Posterior cingulate gyrus (tissue), 11 donors: ENCODE data around the gene SLC6A6.

Source experiments
- DNase-seq, 10 donors: peaks; one replicate each; pipeline versions ENCODE4 v3.0.0 to v3.0.0-alpha.2; 2020 to 2021; ENCODE audit warnings: mixed read lengths in 3 of 10
- intact Hi-C: fragments of 100-400 bp; cut with DNase I; formaldehyde crosslinking; loops from one replicate; pipeline ENCODE4 v1.15.1; 2023

Gene SLC6A6

GRCh38 chr3:14402304-14402811, at the start of gene SLC6A6:
Gene SLC6A6, plus strand, starts transcription at chr3:14402606. Its CDS starts 41,029 bp downstream, at chr3:14443635.
- intact Hi-C loops, result no loop called here
- DNase-seq, result peak; percentile 83 to 99 (median 92)

- intact Hi-C loops, result no loop called here
- DNase-seq, result no peak
These were observed 48.9 kb upstream of the SLC6A6 start for GRCh38 chr3:14353502-14353901.

GRCh38 chr3:14357463-14357862, 44.9 kb upstream of the SLC6A6 start:
- DNase-seq, result no peak
- intact Hi-C loops, result no loop called here

- DNase-seq, result peak in 2 of 10 donors; percentile 10 to 74
- intact Hi-C loops, result no loop called here
These were observed 43.8 kb upstream of the SLC6A6 start for GRCh38 chr3:14358426-14359211.

GRCh38 chr3:14359348-14359747, 43.1 kb upstream of the SLC6A6 start:
- no peak for DNase-seq
- intact Hi-C loops, result no loop called here

- no peak for DNase-seq
- intact Hi-C loops, result no loop called here
These were observed 42.1 kb upstream of the SLC6A6 start for GRCh38 chr3:14360123-14360881.

GRCh38 chr3:14361068-14361677, 41.2 kb upstream of the SLC6A6 start:
- intact Hi-C loops, result no loop called here
- no peak for DNase-seq

GRCh38 chr3:14362890-14363289, 39.5 kb upstream of the SLC6A6 start:
- intact Hi-C loops, result no loop called here
- DNase-seq, result no peak

GRCh38 chr3:14363379-14363778, 39.0 kb upstream of the SLC6A6 start:
- intact Hi-C loops, result no loop called here
- no peak for DNase-seq

GRCh38 chr3:14363991-14364390, 38.4 kb upstream of the SLC6A6 start:
- intact Hi-C loops, result no loop called here
- no peak for DNase-seq

- intact Hi-C loops, result no loop called here
- DNase-seq, result no peak
These were observed 37.7 kb upstream of the SLC6A6 start for GRCh38 chr3:14364580-14365292.

GRCh38 chr3:14366248-14366647, 36.2 kb upstream of the SLC6A6 start:
- intact Hi-C loops, result no loop called here
- DNase-seq, result no peak

- DNase-seq, result no peak
- intact Hi-C loops, result no loop called here
These were observed 35.2 kb upstream of the SLC6A6 start for GRCh38 chr3:14366915-14367823.

- intact Hi-C loops, result no loop called here
- DNase-seq, result no peak
These were observed 34.3 kb upstream of the SLC6A6 start for GRCh38 chr3:14368146-14368545.

- intact Hi-C loops, result no loop called here
- no peak for DNase-seq
These were observed 33.5 kb upstream of the SLC6A6 start for GRCh38 chr3:14368885-14369284.

GRCh38 chr3:14369675-14370669, 32.4 kb upstream of the SLC6A6 start:
- intact Hi-C loops, result no loop called here
- no peak for DNase-seq

- no peak for DNase-seq
- intact Hi-C loops, result no loop called here
These were observed 31.5 kb upstream of the SLC6A6 start for GRCh38 chr3:14370720-14371572.
